ENCODE data around the gene PTCD1. TPM values are rescaled to one million over a fixed set of nuclear protein-coding genes. Genes with fewer than 3 reads are reported as not detected.
A peak's percentile ranks its signal among the peaks of the same experiment; 100 is the strongest.

Gene PTCD1
- total and polyA plus RNA-seq, 2 of the 8 experiments (the other 6 are each of a cell fraction or from before 2014, with no cell fraction given), result 7.5 to 7.6 TPM

DNA sequence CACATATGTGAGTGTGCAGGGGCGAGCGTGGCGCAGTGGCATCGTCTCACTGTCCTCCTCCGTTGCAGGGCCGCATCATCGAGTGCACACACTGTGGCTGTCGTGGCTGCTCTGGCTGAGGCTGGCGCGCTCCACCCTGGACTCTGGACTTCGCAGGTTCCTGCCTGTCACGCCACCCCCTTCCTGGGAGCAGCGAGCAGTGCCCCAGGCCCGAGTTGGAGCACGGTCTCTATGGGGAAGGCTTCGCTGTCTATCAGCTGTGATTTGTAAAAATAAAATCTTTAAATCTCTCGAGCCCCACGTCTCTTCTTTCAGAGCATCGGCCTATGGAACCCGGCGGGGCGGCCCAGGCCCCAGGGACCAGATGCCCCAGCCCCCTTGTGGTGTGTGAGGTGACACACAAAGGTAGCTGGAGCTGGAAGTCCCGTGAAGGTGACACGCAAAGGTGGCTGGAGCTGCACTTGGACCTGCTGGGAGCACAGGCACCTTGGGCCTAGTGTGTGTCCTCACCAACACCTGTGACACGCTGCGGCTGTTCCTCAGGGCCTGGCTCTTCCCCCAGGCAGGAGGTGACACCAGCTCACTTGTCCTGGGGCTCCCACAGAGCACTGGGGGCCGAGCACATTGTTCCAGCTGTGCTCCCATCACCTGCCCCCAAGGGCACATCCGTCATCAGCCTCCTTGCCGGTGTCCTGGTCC lies 19.1 kb downstream of the PTCD1 start:
- Histone ChIP-seq H4K5ac (ENCODE audit: insufficient read length, low read depth, low read length) (no peak overlapping the region), H3K9me3 (ENCODE audit: insufficient read depth in 2 of 2, low read depth in 1 of 2, low read length in 1 of 2) (no peaks in the 10 kb centered on the region), H3K14ac (ENCODE audit: insufficient read length) (no peak overlapping the region), H2BK20ac (ENCODE audit: low read length) (no peak overlapping the region), H4K20me1 (replicated peaks in 1 of 2; ENCODE audit: control insufficient read depth in 1 of 2, insufficient read depth in 2 of 2, low read length in 2 of 2) (peaks cover 3 to 18% of the 10 kb centered on the region in 2 experiments), H3K4me2 (ENCODE audit: insufficient read depth in 1 of 2, low read depth in 2 of 2, low read length in 2 of 2) (no peak overlapping the region), H3K27me3 (replicated peaks in 1 of 4; ENCODE audit: control insufficient read depth in 3 of 4, extremely low read depth in 1 of 4, insufficient read depth in 3 of 4, low read length in 3 of 4) (no peaks in the 10 kb centered on the region; a peak in 1 of 7 replicates), H3K9ac (replicated peaks in 1 of 4; ENCODE audit: extremely low read depth in 1 of 4, low read depth in 3 of 4, low read length in 3 of 4) (no peak overlapping the region), H3K4ac (replicated peaks; ENCODE audit: insufficient read length, low read depth, low read length) (no peak overlapping the region), H3K23me2 (ENCODE audit: low read depth, low read length) (no peaks in the 10 kb centered on the region), H3K79me1 (ENCODE audit: low read depth, low read length) (no peaks in the 10 kb centered on the region; the same call in none of the 2 replicates), H3K56ac (replicated peaks; ENCODE audit: insufficient read length, low read depth, low read length) (no peak overlapping the region), H3K18ac (ENCODE audit: extremely low read depth, low read length) (no peak overlapping the region), H2AK5ac (ENCODE audit: low read depth, low read length) (no peak overlapping the region), H2BK5ac (ENCODE audit: low read depth, low read length) (no peak overlapping the region), H2BK120ac (replicated peaks; ENCODE audit: low read depth, low read length) (no peak overlapping the region), H3K23ac (ENCODE audit: insufficient read length) (no peak overlapping the region), H4K8ac (ENCODE audit: extremely low read depth, insufficient read depth, low read length) (no peak overlapping the region; the same call in 1 of the 2 replicates), H3K27ac (ENCODE audit: low read depth, low read length) (no peak overlapping the region), H3K4me3 (ENCODE audit: extremely low read depth in 1 of 4, insufficient read depth in 2 of 4, low read depth in 3 of 4, low read length in 4 of 4) (no peak overlapping the region), H2BK15ac (ENCODE audit: low read length) (no peak overlapping the region), H3K79me2 (ENCODE audit: control insufficient read depth in 1 of 2, insufficient read depth in 2 of 2, low read length in 2 of 2) (no peaks in the 10 kb centered on the region), H3K36me3 (ENCODE audit: control insufficient read depth in 2 of 4, insufficient read depth in 4 of 4, low read length in 3 of 4) (peaks cover 23 to 72% (median 52%) of the 10 kb centered on the region in 4 experiments), H2AFZ (ENCODE audit: low read length) (no peak overlapping the region), H3K4me1 (replicated peaks in 1 of 4; ENCODE audit: control insufficient read depth in 3 of 4, insufficient read depth in 4 of 4, low read length in 3 of 4) (no peaks in the 10 kb centered on the region; a peak in 1 of 7 replicates), H2BK12ac (ENCODE audit: low read depth, low read length) (no peak overlapping the region), H4K91ac (replicated peaks; ENCODE audit: insufficient read length, low read length) (no peak overlapping the region)
- DNase-seq (ENCODE audit: low read depth in 1 of 2, low spot score in 2 of 2), result no peak
- no peak for FAIRE-seq
- ChIA-PET POLR2A (ENCODE audit: partially characterized antibody) (interaction anchor here (0.9 to 5.1 kb wide), 9 partner anchors 10 to 67 kb away, joined by 3 to 32 read pairs (median 9); partner anchors contain the start of genes BUD31, CPSF4, PDAP1 and PTCD1), CTCF (ENCODE audit: partially characterized antibody) (interaction anchor here (0.7 to 2.3 kb wide), 6 partner anchors 11 to 54 kb away, joined by 3 to 8 read pairs (median 3); partner anchors contain the start of genes BUD31 and PDAP1)
- TF ChIP-seq POLR2AphosphoS5 (IDR thresholded peaks at IDR 0.05; ENCODE audit: low read depth, low read length), result peak; percentile 25
- no peak for TF ChIP-seq RXRA (IDR thresholded peaks at IDR 0.05; ENCODE audit: insufficient read depth, low read depth, low read length)
- WGBS, 2 experiments (ENCODE audit: extremely low coverage in 1 of 2, insufficient coverage in 1 of 2, insufficient read length in 1 of 2, insufficient replicate concordance in 2 of 2, low coverage in 1 of 2, low lambda C conversion rate in 2 of 2, missing lambda C conversion rate in 1 of 2), result 97% methylated on average over 29 of the region's 29 CpGs; no CpG with 5 or more reads in 1 of the 2 experiments
